ENCODE results near the gene AHNAK. TPM values are rescaled to one million over a fixed set of nuclear protein-coding genes. Genes with fewer than 3 reads are reported as not detected.

Gene AHNAK
- total RNA-seq, 4 donors from 2014 or later: 374 to 1,261 (median 571) TPM

DNA sequence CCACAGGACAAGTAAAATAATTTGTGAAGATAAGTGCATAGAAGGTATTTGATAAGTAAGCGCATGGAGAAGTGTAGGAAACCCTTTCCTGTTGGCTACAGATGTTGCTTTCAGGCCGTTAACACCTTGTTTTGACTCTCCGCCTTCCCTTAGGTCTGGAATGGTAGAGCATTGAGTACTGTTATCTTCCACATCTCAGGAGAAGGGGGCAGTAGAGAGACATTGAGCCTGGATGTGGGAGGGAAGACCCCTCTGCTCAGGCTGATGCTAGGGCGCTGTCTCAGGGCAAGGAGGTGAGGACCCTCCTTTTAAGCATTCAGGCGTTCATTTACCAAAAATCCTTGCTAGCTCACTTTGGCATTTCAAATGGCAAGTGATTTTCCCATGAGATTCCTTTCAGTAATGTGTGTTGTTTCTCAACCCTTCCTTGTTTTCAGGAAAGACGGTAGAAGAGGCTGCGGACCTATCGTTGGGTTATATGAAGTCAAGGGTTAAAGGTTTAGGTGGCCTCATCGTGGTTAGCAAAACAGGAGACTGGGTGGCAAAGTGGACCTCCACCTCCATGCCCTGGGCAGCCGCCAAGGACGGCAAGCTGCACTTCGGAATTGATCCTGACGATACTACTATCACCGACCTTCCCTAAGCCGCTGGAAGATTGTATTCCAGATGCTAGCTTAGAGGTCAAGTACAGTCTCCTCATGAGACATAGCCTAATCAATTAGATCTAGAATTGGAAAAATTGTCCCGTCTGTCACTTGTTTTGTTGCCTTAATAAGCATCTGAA, 154.8 kb downstream of the AHNAK start:
- Histone ChIP-seq H3K36me3 (no peaks in the 10 kb centered on the region), H3K27ac (no peak overlapping the region), H3K27me3 (no peaks in the 10 kb centered on the region), H3K9me3 (no peaks in the 10 kb centered on the region), H3K4me1 (peaks cover 0 to 3% of the 10 kb centered on the region in 2 donors), H3K4me3 (no peak overlapping the region)
- DNase-seq (no peak), ATAC-seq (no peak)
- in situ Hi-C loops (cut with MboI; ENCODE audit: low sequenced_read_pairs in 4 of 4) (loop anchor here (10.0 to 25.0 kb wide), 3 partner anchors 163 to 470 kb away; partner anchors contain the start of genes LRRN4CL (in 2 of the 4) and UBXN1 (in 2 of the 4)), intact Hi-C loops (cut with DNase I; ENCODE audit: low total_unique reads) (no loop called here)
- no peak for TF ChIP-seq POLR2A (IDR thresholded peaks at IDR 0.05)
- TF ChIP-seq, protein P1, sequence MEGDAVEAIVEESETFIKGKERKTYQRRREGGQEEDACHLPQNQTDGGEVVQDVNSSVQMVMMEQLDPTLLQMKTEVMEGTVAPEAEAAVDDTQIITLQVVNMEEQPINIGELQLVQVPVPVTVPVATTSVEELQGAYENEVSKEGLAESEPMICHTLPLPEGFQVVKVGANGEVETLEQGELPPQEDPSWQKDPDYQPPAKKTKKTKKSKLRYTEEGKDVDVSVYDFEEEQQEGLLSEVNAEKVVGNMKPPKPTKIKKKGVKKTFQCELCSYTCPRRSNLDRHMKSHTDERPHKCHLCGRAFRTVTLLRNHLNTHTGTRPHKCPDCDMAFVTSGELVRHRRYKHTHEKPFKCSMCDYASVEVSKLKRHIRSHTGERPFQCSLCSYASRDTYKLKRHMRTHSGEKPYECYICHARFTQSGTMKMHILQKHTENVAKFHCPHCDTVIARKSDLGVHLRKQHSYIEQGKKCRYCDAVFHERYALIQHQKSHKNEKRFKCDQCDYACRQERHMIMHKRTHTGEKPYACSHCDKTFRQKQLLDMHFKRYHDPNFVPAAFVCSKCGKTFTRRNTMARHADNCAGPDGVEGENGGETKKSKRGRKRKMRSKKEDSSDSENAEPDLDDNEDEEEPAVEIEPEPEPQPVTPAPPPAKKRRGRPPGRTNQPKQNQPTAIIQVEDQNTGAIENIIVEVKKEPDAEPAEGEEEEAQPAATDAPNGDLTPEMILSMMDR (IDR thresholded peaks at IDR 0.05 in 4 of 5, conservative IDR thresholded peaks at IDR 0.05 in 1 of 5): no peak

DNA sequence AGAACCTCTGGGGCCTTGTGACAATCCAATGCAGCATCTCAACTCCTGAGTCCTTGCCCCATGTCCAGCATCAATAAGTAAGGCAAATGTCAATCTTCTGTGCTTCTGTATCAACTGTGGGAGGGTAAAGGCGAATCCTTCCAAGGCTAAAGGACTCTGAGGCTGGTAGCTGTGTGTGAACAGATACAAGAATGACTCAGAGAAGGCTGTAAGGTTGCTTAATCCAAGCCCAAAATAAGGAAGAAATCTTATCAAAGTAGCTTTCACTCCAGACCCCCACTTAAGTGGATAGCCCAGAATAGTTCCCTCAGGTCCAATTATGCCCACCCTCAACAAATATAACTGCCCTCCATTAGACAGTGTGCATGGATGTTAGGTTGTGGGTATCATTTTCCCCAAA, 155.9 kb downstream of the AHNAK start:
- Histone ChIP-seq H3K4me1 (peaks cover 0 to 3% of the 10 kb centered on the region in 2 donors), H3K9me3 (no peaks in the 10 kb centered on the region), H3K36me3 (no peaks in the 10 kb centered on the region), H3K27ac (no peak overlapping the region), H3K27me3 (no peaks in the 10 kb centered on the region), H3K4me3 (no peak overlapping the region)
- no peak for DNase-seq
- ATAC-seq: no peak
- in situ Hi-C loops (cut with MboI; ENCODE audit: low sequenced_read_pairs in 4 of 4): loop anchor here (10.0 to 25.0 kb wide), 3 partner anchors 164 to 472 kb away; partner anchors contain the start of genes LRRN4CL (in 2 of the 4) and UBXN1 (in 2 of the 4)
- intact Hi-C loops (cut with DNase I; ENCODE audit: low total_unique reads): no loop called here
- no peak for TF ChIP-seq POLR2A (IDR thresholded peaks at IDR 0.05)
- TF ChIP-seq, protein P1 (IDR thresholded peaks at IDR 0.05 in 4 of 5, conservative IDR thresholded peaks at IDR 0.05 in 1 of 5): no peak

DNA sequence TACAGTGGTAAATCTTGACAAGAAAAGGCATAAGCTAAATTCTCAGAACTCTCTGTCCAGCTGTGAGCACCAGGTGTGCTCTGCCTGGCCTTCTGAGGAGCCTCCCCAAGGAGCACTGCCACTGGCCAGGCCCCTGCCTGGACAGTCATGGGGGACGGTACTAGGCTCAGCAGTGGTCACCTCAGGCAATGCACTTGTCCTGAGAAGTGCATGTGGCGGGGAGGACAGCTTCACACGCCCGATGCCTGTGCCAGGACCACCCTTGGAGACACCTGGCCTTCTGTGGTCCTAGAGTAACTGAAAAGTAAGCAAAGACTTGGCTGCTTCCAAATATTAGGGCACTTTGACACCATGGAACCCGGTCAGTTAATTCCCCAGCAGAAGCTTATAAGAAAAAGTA, 156.4 kb downstream of the AHNAK start:
- intact Hi-C loops (cut with DNase I; ENCODE audit: low total_unique reads): no loop called here
- H3K27ac ChIP-seq: no peak overlapping the region
- no peaks in the 10 kb centered on the region for H3K27me3 ChIP-seq
- H3K4me3 ChIP-seq: no peak overlapping the region
- H3K9me3 ChIP-seq: no peaks in the 10 kb centered on the region
- ATAC-seq (no peak), DNase-seq (no peak)
- in situ Hi-C loops (cut with MboI; ENCODE audit: low sequenced_read_pairs in 4 of 4): loop anchor here (10.0 to 25.0 kb wide), 3 partner anchors 165 to 472 kb away; partner anchors contain the start of genes LRRN4CL (in 2 of the 4) and UBXN1 (in 2 of the 4)
- TF ChIP-seq, protein P1 (IDR thresholded peaks at IDR 0.05 in 4 of 5, conservative IDR thresholded peaks at IDR 0.05 in 1 of 5): no peak
- no peak for TF ChIP-seq POLR2A (IDR thresholded peaks at IDR 0.05)
- no peaks in the 10 kb centered on the region for H3K36me3 ChIP-seq
- peaks cover 0 to under 1% of the 10 kb centered on the region in 2 donors for H3K4me1 ChIP-seq

DNA sequence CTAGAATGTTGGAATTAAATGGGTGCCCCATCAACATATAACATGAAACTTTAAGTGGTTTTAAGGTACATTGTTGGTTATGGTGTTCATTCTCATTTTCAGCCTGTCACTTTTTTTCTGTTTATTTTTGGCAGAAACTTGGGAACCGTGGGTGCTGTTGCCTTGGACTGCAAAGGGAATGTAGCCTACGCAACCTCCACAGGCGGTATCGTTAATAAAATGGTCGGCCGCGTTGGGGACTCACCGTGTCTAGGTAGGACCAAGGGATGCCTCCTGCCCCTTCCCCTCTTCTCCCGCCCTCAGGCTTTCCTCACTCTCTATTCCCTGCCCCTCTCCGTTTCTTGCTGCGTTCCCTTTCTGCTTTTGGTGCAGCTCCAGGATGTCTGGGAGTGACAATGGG, 157.6 kb downstream of the AHNAK start:
- TF ChIP-seq POLR2A (IDR thresholded peaks at IDR 0.05): no peak
- TF ChIP-seq, protein P1 (IDR thresholded peaks at IDR 0.05 in 4 of 5, conservative IDR thresholded peaks at IDR 0.05 in 1 of 5): no peak
- no peaks in the 10 kb centered on the region for H3K9me3 ChIP-seq
- no peaks in the 10 kb centered on the region for H3K4me1 ChIP-seq
- intact Hi-C loops (cut with DNase I; ENCODE audit: low total_unique reads) (no loop called here), in situ Hi-C loops (cut with MboI; ENCODE audit: low sequenced_read_pairs in 4 of 4) (loop anchor here (10.0 to 25.0 kb wide), 3 partner anchors 298 to 473 kb away; partner anchors contain the start of genes LRRN4CL (in 2 of the 4) and UBXN1 (in 2 of the 4))
- DNase-seq: no peak
- H3K27ac ChIP-seq: no peak overlapping the region
- H3K4me3 ChIP-seq: no peak overlapping the region
- no peaks in the 10 kb centered on the region for H3K27me3 ChIP-seq
- no peak for ATAC-seq
- H3K36me3 ChIP-seq: no peaks in the 10 kb centered on the region
